Measurements from ENCODE around the gene PRKG2.

DNA sequence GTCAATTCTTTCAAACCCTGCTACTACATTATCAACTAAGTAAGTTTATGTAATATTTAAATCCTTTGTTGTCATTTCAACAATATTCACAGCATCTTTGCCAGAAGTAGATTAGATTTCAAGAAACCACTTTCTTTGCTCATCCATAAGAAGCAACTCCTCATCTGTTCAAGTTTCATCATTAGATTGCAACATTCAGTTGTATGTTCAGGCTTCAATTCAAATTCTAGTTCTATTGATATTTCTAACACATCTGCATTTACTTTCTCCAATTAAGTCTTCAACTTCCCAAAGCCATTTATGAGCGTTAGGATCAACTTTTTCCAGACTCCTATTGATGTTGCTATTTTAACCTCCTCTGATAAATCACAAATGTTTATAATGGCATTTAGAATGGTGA is 118.5 kb downstream of the PRKG2 start:
- no peak for TF ChIP-seq POLR2AphosphoS5 (IDR thresholded peaks at IDR 0.05; ENCODE audit: borderline replicate concordance, low read depth, low read length)
- TF ChIP-seq EZH2 (IDR thresholded peaks at IDR 0.05) = no peak

All from SK-N-MC (cell line).